Loucy (cell line): ENCODE measurements around the gene WIPF2.

ENCODE experiments used
- CTCF ChIP-seq: fragments of 200-600 bp; sonication (generic); conservative IDR thresholded peaks from 2 replicates; pipeline ENCODE4 v1.5.1; 2014; ENCODE audit warnings: mild to moderate bottlenecking, antibody characterized with exemption, low read length
- EZH2phosphoT487 ChIP-seq: fragments of 200-600 bp; IDR thresholded peaks from 2 replicates; pipeline ENCODE4 v1.6.1; 2018; ENCODE audit warnings: antibody characterized with exemption, mild to moderate bottlenecking, moderate library complexity, borderline replicate concordance

- TF ChIP-seq CTCF, result no peak
- no peak for TF ChIP-seq EZH2phosphoT487
Measured at GRCh38 chr17:40306395-40306794, 87.3 kb downstream of the WIPF2 start.
